IMR-90 (cell line): ENCODE measurements around the gene CEP170.

Experiments
- CEBPB ChIP-seq: IDR thresholded peaks from 2 replicates; pipeline ENCODE4 v1.6.1; 2012; ENCODE audit warnings: low read depth, low read length, improper control_type of control experiment
- CHD1 ChIP-seq: IDR thresholded peaks from 2 replicates; pipeline ENCODE4 v1.6.1; 2012; ENCODE audit warnings: low read depth, low read length, improper control_type of control experiment
- MAFK ChIP-seq: IDR thresholded peaks from 2 replicates; pipeline ENCODE4 v1.6.1; 2012; ENCODE audit warnings: low read depth, low read length, improper control_type of control experiment
- MAZ ChIP-seq: IDR thresholded peaks from 2 replicates; pipeline ENCODE4 v1.6.1; 2012; ENCODE audit warnings: low read depth, mild to moderate bottlenecking, low read length, improper control_type of control experiment, moderate library complexity, borderline replicate concordance
- POLR2A ChIP-seq: IDR thresholded peaks from 2 replicates; pipeline ENCODE4 v1.6.1; 2012; ENCODE audit warnings: mild to moderate bottlenecking, low read depth, low read length
- RAD21 ChIP-seq: IDR thresholded peaks from 2 replicates; pipeline ENCODE4 v1.6.1; 2012; ENCODE audit warnings: low read length, improper control_type of control experiment
- RFX5 ChIP-seq: IDR thresholded peaks from 2 replicates; pipeline ENCODE4 v1.8.0; 2012; ENCODE audit warnings: low read depth, mild to moderate bottlenecking, low read length, moderate library complexity
- SMC3 ChIP-seq: fragments of 150-350 bp; IDR thresholded peaks from 2 replicates; pipeline ENCODE4 v1.6.1; 2016; ENCODE audit warnings: low read depth, mild to moderate bottlenecking, antibody characterized with exemption, low read length, moderate library complexity
- TF ChIP-seq, protein P1 (sequence below): conservative IDR thresholded peaks from 2 replicates; pipeline ENCODE4 v1.5.1; 2012; ENCODE audit warnings: mild to moderate bottlenecking, low read depth, low read length, improper control_type of control experiment

DNA sequence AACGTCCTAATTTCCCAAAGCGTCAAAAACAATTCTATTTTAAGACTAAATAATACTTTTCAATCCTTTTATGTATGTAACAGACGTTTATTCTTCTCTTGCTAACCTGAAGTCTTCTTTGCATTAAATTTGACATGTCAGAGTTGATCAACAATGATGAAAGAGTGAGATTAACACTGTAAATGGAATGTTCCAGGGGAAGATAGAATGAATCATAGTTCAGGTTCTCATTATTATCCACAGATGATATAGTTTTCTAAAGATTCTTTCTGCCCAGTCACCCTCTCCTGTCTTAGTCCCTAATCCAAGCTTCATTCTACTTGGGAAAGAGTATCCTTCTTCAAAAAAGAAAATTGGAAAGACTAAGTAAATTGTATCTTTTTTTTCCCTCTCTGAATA lies 39.6 kb upstream of the CEP170 start:
- TF ChIP-seq, protein P1, sequence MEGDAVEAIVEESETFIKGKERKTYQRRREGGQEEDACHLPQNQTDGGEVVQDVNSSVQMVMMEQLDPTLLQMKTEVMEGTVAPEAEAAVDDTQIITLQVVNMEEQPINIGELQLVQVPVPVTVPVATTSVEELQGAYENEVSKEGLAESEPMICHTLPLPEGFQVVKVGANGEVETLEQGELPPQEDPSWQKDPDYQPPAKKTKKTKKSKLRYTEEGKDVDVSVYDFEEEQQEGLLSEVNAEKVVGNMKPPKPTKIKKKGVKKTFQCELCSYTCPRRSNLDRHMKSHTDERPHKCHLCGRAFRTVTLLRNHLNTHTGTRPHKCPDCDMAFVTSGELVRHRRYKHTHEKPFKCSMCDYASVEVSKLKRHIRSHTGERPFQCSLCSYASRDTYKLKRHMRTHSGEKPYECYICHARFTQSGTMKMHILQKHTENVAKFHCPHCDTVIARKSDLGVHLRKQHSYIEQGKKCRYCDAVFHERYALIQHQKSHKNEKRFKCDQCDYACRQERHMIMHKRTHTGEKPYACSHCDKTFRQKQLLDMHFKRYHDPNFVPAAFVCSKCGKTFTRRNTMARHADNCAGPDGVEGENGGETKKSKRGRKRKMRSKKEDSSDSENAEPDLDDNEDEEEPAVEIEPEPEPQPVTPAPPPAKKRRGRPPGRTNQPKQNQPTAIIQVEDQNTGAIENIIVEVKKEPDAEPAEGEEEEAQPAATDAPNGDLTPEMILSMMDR, result no peak
- peak; percentile 50; the same call in 1 of the 2 replicates for TF ChIP-seq CEBPB
- no peak for TF ChIP-seq RAD21
- no peak for TF ChIP-seq POLR2A
- TF ChIP-seq RFX5, result no peak
- no peak for TF ChIP-seq CHD1
- TF ChIP-seq SMC3, result no peak
- no peak for TF ChIP-seq MAFK
- TF ChIP-seq MAZ, result no peak
